Stimulated activated naive CD8-positive, alpha-beta T cell treated with anti-CD3 and anti-CD28 coated beads, Interleukin-15, Interleukin-2, amounts not matched to agents 100 U/mL and 50 U/mL, for 24 hours (primary cell): ENCODE measurements around the gene MAST4.
"Not testable (repeated sequence)": the region's sequence is repeated elsewhere in the genome, so short reads cannot be mapped to it uniquely, and the experiment has no call there.

Experiments
- ATAC-seq: fragments of 150-1000 bp; cut with Tn5 transposase; one replicate; pipeline ENCODE4 v1.10.0; 2021
- DNase-seq: peaks from one replicate; pipeline ENCODE4 v3.0.0; 2021

Gene MAST4

DNA sequence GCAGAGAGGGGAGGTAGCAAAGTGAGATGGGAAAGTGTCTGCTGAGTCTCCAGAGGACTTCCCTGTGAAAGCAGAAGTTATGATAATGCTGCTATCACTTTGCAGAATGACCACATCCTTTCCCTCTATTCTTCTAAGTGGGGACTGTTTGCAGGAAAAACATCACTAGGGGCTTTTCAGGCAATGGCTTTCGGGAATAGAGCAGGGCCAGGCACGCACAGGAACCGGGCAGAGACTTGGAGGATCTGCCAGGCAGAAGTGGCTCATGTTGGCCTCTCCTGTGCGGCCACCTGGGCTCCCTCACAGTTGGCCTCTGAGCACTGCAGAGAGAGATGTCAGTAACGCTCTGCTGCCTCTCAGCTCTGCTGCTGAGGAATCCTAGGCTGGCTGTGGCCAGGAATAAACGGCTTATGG, 214.7 kb downstream of the MAST4 start:
- DNase-seq (no peak), ATAC-seq (no peak)

DNA sequence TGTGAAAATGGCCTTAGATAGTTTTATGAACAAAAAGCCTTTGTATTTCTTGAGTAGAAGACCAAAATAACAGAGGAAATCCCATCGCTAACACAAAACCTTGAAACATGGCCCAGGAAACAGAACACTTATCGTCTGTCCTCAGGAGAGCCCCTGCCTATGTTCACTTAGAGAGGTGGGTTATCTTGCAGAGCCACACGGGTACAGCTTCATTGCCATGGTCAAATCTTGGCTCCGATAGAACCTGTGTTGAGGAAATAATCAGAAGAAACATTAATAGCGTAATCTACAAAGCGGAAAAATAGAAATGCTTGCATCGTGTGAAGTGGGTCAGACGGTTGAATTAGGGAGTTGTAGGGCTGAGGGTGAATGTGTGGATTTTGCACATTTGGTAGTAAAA, 216.1 kb downstream of the MAST4 start:
- no peak for ATAC-seq

DNA sequence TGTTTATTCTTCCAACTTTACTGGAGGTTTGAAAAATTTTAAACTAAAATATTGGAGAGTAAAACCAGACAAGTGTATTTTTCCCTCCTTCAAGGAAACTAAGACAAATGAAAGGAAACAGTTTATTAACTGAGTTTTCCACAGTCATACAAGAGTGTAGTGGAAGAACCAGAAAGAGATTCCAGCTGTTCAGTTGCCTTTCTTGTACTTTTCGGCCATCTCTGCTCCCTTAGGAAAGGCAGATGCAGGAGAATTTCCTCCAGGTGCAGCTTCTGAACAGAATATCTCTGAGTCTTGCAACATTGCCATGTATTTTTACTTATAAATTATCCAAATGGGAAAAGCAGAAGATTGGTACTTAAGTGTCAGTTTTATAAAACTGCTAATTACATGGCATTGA, 217.1 kb downstream of the MAST4 start:
- no peak for ATAC-seq
- no peak for DNase-seq

More for the DNA sequence above, 216.1 kb downstream of the MAST4 start:
- DNase-seq, result no peak

DNA sequence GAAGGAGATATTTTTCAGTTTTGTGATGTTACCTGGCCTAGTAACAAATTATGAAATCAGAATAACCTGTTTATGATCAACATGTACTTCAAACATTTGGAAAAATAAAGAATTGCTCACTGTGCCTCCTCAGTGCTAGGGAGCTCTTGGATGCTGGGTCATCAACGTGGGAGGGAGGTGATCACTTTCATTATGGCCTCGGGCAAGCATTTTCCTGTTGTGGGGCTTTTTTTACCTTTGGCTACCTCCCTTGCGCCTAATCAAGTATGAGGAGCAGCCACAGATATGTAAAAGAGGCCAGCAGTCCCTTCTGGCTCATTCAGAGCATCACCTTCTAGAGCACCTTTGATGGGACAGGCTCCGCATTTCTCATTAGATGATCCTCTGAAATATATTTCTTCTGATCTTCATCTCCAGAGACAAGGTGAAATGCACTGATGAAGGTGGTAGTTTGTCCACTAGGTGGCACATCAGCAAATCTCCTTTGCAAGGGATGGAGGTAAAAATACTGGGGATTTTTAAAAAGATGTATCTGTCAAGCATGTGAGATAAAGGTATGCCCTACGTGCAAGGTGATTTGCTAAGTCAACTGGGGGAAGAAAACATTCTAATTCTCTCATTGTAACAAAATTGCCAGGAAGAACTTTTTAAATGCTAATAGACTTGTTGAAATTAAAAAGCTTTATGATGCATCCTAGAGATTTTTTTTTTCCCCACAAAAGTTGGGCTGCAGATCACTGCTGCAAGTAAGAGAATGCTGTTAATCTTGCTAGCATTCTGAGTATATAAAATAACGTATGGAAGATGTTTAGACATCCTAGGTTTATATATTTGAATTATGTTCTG, 218.2 kb downstream of the MAST4 start:
- DNase-seq (peak; percentile 36), ATAC-seq (no peak)

DNA sequence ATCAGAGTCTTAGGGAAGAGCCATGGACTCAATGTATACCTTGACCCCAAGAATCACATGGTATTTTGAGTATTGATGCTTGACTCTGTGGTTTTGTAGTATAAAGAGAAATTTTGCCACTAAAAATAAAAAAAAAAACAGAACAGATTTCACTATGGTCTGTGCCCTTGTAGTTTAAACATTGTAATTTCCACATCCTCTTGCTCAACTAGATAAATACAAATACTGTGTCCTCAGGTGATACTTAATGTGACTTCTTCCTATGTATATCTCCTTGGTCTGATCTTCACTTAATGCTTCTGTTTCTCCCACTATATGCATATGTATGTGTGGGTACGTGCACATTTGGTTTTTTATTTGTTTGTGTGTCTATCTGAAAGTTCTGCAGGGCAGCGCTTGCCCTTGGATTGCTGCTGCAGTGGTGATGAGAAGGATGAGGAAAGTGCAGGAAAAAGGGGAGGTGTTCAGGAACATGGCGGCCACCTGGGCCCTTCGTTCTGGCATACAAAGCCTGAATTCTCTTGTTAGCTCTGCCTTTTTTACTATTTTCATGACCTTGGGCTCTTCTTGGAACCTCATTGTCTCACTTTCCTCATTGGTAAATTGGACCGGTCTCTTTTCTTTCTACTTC, 222.2 kb downstream of the MAST4 start:
- DNase-seq (no peak), ATAC-seq (no peak)

DNA sequence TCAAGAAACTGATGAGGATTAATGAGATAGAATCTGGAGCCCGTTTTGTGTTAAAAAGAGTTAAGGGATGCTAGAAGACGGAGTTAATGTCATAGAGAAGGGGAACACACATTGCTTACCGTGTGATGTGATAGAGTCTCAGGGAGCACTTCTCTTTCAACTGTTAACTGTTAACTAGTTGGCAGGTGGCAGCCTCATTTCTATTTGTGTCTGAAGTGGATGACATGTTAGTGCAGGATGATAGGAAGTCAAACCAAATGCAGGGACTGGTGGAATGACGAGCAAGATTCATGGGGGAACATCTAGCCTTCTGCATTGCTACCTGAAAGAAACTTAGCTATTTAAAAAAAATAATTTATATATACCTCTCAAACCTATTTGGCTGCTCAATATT, 222.7 kb downstream of the MAST4 start:
- DNase-seq (no peak), ATAC-seq (no peak)

DNA sequence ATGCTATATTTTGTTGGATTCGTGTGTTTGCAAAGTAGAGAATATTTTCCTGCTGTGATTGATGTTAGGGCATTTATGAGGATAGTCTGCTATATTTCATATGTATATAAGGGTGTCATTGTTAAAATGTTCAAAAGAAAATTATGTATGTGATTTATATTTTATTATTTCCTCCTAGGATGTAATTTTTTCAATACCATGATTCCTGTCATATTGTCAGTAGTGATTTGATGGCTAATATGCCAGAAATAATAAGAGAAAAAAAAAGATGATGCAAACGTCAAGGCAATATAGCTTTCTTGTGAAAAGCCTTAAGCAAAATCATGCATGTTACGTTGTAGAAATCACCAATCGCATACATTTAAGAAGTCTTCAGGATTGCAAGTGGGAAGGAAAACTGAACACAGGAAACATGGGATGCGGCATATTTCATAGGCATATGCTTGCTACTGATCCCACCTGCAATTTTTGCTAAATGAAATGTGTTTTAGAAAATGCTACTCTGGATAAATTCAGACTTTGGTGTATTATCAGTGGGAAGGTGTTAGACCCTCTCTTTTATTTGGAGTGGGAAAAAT, 224.5 kb downstream of the MAST4 start:
- DNase-seq (no peak), ATAC-seq (no peak)

DNA sequence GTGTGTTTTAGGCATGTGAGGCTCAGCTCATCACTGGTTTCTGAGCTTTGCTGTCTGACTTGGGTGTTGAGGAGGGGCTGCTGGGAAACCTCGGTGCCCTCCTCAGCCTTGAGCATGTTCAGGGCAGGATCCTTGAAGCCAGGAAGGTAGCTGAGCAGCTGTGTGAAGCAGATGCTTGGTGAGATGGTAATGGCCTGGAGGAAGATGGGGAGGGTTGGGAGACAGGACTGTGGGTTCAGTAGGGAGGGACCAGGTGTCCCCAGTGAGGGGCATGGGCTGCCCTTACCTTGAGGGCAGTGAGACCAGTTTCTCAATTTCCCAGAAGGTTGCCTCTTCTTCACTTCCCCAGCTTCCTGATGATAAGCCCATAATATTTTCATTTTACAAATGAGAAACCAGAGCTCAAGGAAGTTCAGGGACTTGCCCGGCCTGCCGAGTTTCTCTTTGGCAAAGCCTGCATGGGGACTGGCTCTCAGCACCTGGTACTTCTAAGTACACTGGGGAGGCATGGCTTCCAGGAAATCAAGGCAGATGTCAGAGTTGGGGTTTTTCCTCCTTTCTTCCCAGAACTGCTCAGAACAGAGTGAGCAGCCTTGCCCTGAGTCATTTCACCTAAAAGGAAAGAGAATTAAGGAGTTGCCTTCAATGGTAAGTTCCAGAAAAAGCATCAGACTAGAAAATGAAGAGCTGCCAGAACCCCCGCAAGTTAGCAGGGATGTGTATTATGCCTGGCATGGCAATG, 225.7 kb downstream of the MAST4 start:
- ATAC-seq, result peak; percentile 90
- peak; percentile 38 for DNase-seq

DNA sequence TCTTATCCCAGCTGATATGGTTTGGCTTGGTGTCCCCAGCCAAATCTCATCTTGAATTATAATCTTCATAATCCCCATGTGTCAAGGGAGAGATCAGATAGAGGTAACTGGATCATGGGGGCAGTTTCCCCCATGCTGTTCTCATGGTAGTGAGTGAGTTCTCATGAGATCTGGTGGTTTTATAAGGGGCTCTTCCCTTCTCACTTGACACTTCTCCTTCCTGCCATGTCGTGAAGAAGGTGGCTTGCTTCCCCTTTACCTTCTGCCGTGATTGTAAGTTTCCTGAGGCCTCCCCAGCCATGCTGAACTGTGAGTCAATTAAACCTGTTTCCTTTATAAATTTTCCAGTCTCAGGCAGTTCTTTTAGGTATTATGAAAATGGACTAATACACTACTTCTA, 226.7 kb downstream of the MAST4 start:
- ATAC-seq, DNase-seq: not testable (repeated sequence)

DNA sequence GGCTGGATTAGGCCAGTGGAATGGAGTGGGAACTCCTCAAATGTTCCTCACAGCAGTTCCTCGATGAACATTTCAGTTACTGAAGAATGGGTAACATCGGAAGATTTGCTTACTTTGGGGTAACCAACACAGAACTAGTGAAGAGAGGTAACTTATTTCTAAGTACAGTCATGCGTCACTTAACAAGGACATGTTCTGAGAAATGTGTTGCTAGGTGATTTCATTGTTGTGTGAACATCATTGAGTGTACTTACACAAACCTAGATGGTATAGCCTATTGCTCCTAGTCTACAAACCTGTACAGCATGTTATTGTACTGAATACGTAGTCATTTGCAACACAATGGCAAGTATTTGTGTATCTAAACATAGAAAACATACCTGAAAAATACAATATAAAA, 228.3 kb downstream of the MAST4 start:
- ATAC-seq, result no peak
- no peak for DNase-seq

DNA sequence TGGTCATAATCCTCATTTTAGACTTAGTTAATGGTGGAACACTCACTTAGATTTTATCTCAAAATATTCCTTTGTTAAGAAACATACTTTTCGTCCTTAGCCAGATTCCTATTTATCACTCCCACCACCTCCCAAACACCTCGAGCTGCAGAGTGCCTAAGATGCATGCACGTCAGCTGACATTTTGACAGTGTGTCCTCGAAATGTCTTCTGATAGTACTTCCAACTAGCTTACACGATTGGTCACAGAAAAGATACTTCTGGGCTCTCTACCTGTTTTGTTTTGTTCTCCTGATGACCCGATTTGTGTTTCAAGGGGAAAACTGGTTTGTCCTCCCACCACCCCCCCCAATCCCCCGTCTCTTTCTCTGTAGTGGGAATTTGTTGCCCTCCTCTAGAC, 230.1 kb downstream of the MAST4 start:
- DNase-seq (no peak), ATAC-seq (no peak)

DNA sequence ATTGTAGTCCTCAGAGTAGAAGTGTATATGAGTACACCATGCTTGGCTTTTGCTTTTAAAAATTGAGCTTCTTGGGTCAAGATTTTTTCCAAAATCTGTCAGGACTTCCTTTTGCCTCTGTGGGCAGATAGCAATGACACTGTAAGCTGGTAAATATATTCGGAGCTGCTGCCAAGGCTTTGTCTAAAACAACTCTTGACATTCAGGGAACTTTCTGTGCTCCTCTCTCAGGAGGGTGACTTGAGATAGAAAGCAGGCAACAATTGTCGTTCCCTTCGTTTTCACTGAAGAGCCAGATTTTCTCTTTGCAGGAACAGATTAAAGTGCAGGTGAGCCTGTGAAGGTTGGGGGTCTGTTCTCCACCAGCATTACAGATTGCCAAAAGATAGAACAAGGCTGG, 230.5 kb downstream of the MAST4 start:
- ATAC-seq (no peak), DNase-seq (no peak)

DNA sequence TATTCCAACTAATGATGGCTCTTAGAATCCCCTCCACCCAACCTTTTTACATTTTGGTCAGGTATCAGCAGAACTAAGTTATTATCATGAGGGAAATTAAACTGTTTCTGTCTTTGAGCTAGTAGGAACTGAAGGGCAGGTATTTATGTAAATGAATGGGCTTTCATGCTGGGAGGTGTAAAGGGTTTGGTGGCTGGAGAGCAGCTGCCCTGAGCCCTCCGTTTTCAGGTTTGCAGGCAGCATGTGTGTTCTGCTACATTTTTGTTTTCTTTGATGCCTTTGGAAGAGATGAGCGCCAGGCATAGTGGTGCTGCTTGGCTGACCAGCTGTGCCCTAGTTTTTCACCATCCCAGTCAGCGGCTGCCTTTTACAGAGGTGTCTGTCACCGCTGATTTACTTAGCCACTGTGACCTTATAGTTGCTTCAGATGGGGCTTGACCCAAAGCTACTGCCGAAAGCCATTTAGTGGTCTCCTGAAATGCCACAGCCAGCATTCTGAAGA, 231.9 kb downstream of the MAST4 start:
- DNase-seq (no peak), ATAC-seq (no peak)

DNA sequence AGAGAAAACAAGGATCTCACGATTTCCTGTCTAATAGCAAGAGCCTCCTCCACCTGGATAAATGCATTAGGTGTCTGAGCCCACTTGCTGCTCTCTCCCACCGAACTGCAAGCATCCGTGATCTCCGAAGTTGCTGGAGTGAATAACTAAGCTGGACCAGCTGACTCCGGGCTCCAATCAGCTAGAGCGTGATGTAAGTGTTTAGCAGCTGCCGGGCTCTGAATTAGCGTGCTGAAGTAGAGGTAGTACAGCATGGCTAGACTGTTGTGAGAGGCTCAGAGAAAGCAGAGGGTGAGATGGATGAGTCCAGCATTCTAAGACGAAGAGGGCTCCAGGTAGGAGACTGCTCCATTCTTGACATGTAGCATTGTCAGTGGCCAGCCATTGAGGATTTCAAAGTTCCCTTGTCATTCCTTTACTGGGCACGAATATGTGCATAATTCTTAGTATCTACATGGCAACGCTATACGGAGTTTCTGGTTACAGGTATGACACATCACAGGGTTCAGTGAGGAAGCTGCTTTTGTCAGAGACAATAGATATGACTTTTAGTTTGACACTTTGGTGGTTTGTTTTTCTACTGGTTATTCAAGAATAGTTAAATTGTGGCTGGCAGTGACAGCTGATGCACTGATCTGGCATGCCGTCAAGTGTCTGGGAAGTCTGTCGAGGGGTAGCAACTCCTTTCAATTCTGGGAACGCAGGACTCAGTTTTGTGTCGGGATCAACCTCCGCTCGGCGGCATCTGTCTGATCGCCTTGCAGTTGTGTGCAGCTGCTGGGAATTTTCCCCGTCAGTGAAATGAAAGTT, 232.6 kb downstream of the MAST4 start:
- DNase-seq (peak; percentile 46), ATAC-seq (peak; percentile 94)

DNA sequence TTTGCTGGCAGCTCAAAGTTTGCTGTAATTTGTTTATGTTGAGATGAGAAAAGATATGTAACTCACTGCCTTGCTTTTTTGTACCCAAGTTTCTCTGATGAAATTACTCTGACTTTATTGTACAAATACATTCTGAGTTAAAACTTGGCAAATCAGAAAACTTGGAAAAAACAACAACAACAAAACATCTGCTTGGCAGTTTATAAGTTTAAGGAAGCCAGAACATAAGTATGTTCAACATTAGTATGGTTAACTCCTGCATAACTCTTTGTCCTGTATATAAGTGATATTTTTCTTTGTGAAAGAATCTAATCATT, 233.1 kb downstream of the MAST4 start:
- DNase-seq (no peak), ATAC-seq (no peak)

DNA sequence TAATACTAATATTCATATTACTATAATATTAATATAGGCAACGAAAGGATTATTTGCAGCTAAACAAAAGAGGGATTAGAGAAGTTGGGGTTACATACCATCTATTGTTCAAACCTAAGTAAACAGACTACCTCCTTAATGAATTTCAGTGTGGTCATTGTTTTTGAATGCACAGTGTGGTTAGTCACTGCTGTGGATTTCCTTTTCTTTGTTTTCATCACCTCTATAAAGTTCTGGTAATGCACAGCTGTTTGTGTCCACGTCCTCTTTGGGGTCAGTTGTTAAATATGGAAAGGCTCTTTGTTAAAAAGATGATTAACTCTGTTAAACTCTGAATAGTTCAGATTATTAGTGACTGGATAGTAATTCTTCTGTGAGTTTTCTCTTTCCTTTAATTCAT, 233.6 kb downstream of the MAST4 start:
- no peak for ATAC-seq
- no peak for DNase-seq

DNA sequence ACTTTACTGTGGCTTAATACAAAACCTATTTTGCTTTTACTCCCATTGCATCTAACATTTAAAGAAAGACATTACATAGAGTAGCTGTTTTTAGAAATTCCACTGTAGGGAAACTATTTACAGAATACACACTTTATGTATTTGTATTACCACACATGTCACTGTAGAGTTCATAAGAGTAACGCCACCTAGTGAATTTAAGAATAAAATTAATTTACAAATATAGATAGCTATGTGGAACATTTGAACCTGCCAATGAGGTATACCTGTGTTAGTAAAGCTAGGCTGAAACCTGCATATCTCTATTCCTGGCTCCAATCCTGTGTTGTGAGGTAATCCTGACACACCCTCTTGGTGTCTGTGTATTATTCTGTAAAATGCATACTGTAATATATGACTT, 234.4 kb downstream of the MAST4 start:
- no peak for ATAC-seq
- no peak for DNase-seq

DNA sequence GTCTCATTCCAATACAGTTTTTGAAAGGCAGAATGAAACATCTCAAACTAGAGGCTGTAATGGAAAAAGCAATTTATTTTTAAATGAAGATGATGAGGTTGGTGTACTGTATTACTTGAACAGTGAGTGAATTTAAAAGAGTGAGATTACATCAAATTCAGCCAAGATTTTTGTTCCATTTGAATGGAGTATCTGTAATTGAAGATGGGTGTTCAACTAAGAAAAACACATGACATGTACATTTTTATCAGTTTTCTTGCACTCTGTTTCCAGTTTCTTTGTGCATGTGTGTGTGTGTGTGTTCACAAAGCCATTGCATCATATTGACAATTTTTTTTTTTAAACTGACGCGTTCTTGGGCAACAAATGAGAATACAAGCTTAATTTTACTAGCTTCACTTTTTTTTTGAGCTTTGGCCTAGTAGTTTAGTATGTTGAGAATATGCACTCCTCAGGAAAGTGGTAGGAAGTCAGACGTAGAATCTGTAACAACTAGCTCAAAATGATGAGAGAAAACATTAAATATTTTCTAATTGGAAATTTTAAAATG, 243.5 kb downstream of the MAST4 start:
- ATAC-seq, result no peak
- no peak for DNase-seq

DNA sequence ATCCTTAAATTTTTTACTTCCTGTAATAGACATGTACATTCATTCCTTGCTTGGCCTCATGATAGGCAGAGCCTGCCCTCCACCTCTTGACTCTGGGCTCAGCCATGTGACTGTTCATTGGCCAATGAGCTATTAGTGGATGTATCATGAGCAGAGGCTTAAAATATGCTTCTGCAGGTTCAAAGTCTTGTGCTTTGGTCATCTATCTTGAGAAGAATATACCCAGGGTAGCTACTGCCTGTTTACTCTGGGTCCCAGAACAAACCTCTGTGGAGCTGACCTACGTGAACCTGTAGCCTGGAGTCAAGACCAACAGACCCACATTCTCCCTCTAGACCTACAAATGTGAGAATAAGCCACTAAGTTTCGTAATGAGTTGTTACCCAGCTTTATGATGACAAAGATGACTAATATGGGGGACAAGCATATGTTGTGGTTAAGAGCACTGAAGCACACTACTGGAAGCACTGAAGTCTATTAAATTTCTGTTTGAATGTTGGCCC, 244.4 kb downstream of the MAST4 start:
- ATAC-seq (peak; percentile 94), DNase-seq (peak; percentile 16)

DNA sequence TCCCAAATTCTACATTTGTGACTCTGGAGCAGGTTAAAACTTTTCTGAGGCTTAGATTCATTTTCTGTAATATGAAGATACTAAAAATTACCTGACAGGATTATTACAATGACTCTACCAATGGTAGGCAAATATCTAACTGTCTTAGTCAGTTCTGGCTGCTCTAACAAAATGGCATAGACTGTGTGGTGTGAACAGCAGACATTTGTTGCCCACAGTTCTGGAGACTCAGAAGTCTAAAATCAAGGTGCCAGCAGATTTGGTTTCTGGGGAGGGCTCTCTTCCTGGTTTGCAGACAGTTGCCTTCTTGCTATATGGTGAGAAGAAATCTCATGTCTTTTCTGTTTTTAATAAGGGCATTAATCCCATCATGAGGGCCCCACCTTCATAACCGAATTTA, 245.1 kb downstream of the MAST4 start:
- no peak for ATAC-seq
- DNase-seq, result no peak

DNA sequence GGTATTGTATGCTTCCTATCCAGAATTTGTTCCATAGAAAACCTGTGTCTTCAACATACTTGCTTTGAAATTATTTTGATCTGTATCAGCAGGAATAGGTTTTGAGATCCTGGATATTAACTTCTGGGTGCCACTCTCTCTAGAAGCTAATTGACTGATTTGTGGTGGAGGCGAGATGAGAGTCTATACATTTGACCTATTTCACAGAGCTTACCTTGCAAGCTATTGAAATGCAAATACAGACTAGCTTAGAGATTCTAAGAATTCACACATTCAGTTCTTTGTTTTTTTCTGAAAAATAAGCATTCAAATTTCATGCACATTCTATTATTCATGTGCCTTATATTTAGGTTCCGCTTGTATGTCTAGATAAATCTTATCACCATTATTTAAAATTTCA, 246.3 kb downstream of the MAST4 start:
- DNase-seq (no peak), ATAC-seq (no peak)
